ENCODE results near the gene CDKN1A.

CDKN1A gene

DNA sequence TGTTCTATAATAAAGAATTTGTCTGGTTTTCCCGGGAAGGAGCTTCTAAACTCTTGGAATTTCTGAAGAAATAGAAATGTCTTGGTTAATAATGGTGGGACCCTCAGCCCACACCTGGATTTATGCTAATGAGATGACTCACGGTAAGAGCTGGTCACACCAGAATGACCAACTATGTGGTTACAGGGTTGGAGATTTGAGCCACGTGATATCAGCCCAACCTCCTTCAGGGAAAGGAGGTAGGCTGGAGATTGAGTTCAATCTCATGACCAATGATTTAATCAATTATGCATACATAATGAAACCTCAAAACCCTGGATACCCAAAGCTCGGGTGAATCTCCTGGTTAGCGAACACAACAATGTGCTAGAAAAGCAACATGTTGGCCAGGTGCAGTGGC is 22.1 kb upstream of the CDKN1A start:
- DNase-seq: no peak

- no peak for DNase-seq
These were observed 21.2 kb upstream of the CDKN1A start for GRCh38 chr6:36657271-36657670.

DNA sequence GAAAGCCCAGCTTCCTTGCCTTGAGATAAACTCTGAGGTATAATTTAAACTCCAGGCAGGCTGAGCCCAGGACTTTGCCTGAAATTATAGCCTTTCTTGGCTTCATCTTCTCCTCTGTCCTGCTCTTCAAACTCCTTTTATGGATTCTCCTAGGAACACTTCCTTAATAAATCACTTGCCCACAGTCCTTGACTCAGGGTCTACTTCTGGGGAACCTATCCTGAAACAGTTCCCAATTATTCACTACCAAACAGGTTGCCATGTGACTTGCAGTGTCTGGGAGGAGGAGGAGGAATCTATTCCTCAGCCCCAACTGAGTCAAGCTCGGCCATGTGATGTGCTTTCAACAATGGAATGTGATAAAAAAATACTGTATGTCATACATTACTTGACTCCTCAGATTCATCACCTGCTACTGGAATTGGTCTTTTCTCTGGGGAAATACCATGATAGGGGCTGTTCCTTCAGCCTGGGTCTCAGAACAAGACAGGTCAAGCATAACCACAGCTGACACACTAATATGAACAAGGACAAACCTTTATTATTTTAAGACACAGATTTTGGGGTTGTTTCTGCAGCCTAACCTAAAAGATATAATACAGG is 20.5 kb upstream of the CDKN1A start:
- no peak for DNase-seq

DNA sequence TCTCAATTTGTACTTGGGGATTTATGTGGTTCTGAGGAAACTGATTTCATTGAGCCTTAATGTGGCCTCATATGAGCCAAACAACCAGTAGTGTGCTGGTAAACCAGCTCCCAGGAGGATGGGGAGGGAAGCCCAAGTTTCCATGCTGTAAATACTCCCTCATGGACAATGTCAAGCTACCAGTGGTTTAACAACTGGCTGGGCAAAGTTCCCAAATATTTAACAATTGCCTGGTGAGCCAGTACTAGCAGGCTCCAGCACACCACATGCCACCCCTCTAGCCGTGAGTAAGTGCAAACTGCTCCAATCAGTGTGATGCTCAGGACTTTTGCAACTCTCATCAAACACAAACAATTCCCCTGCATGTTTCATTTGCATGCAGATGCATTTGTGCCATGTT is 19.2 kb upstream of the CDKN1A start:
- no peak for DNase-seq

DNA sequence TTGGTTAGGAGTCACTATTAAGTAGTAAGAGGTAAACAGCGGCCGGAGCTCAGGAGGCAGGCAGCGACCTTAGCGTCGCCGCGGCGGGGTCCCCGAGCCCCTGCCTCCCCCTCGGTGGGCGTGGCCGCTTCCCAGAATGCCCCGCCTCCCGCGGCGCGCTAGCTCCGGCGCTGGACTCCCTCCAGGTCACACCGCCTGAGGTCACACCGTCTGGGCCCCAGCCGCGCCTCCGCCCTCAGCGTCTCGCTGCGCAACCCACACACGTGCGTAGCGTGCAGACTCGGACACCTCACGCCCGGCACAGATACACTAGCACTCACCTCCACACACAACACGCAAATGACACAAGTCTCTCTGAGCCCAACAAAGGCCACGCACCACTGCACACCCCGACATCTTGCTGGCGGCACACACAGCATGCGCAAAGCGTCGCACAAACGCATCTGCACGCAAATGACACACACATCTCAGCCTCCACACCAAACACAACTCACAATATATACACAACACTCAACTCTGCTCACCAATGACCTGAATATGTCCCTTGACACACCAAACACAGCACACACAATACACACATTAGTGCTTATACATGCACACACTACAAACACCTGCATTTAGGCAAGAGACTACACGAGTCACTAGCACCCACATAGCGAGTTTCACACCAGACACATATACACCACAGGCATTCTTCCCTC is 17.6 kb upstream of the CDKN1A start:
- no peak for DNase-seq

GRCh38 chr6:36662380-36662779 is 16.1 kb upstream of the CDKN1A start:
- no peak for DNase-seq

DNA sequence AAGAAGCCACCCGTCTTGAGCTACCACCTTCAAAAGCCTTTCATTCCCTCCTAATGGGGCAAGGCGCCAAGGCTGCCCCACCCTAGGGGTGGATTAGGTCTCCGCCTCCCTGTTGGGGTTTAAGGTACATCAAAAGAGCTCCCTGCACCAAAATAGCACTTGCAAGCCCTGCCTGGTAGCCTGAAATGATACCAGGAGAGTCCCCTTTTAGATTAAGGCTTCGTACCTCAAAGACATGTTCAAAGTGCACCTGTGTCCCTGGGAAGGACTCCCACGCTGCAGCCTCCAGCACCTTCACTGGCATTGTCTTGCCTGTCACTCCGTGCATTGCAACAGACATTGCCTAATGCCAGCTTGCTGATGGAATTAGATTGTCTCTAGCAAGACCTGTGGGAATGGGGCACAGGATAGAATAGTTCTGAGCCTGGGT is 15.7 kb upstream of the CDKN1A start:
- no peak for DNase-seq

DNA sequence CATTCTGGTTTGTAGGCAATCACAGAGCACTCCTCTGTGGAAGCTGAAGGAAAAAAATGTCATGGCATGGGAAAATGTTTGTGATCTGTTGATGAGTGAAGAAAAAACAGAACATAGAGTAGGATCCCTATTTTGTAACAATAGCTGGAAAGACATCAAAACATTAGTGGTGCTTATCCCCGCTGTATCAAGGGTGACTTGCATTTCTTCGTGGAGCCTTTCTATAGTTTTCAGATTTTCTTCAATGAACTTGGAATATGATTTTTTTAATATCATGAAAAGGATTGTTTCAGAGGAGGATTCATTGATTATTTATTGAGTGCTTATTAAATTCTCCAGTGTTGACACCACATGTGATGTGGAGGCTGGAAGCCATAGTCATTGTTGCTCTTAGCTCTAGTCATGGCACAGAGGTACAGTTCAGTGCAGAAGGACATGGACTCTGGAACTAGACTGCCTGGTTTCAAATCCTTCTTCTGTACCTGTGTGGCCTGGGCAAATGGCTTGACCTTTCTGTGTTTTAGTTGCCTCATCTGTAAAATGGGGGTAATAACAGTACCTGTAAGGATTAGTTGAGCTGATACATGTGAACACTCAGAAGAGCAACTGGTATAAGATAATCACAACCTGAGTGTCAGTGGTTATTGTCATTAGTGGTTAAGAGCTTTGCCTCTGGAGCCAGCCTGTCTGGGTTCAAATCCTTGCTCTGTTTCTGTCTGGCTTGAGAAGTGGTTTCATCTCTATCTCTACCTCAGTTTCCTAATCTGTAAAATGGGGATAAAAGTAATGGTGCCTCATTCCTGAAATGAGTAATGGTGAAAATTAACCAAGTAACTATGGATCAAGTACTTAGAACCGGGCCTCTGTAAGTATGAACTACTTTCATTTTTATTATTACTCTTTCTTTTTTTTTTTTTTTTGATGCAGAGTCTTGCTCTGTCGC is 14.7 kb upstream of the CDKN1A start:
- no peak for DNase-seq

DNA sequence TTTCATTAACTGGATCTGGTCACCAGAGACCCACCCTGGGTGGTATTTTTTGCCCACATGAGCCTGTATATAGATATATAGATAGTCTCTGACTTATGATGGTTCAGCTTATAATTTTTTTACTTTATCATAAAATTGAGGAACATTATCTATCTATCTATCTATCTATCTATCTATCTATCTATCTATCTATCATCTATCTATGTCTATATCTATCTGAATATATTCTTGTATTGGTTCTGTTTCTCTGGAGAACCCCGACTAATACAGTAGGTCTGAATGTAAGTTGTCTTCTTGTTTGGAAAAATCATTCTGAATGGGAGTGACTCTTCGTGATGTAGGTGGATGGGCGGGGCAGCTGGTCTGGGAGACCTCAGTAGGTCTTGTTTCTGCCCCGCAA is 13.3 kb upstream of the CDKN1A start:
- no peak for DNase-seq

DNA sequence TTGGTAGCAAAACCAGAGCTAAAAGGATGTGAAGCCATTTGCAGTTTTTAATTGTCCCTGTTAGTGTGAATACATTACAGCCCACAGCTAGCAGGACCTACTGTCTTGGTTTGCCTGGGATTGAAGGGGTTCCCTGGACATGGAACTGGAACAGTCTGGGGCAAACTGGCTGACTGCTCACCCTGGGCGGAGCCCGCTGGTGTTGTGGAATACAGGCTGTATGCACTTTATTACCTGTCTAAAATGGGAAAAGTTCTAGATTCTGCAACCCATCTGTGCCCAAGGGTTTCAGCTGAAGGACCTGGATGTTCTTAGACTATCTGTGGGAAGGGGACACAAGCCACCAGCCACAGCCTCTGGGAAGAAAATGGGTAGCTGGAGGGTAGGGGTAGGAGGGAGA is 12.2 kb upstream of the CDKN1A start:
- DNase-seq: no peak

DNA sequence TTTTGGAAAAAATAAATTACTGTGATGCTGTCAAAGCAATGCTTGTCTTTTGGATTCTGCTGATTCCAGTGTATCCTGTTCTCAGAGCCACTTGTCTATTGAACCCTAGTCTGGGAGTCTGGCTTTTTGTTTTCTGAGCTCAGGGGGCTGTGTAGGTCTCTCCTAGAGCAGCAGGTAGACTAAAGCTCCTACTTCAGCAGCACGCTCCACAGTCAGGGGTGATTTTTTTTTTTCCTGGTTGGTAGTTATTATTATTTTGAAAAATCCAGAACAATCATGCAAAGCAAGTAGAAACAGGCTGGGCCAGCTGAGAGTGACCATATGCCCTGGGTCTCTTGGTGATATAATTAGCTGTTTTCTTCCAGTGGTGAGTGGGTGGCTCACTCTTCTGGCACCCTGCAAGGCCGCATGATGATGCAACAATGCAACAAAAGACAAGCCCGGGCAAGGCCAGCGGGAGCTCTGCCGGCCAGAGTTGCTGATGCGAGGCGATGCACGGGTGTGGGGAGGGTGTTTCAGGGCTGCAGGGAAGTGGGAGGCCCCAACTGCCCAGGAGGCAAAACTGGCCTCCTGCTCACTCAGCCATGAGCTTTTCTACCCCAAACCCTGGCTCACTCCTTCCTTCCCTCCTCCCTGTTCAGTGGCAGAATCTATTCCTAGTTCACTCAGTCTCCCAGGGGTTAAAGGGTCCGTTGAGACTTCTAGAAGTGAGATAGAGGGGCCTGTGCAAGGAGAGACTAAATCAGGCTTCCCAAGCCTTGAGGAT is 11.5 kb upstream of the CDKN1A start:
- no peak for DNase-seq

GRCh38 chr6:36668591-36668990 is 9.9 kb upstream of the CDKN1A start:
- no peak for DNase-seq

DNA sequence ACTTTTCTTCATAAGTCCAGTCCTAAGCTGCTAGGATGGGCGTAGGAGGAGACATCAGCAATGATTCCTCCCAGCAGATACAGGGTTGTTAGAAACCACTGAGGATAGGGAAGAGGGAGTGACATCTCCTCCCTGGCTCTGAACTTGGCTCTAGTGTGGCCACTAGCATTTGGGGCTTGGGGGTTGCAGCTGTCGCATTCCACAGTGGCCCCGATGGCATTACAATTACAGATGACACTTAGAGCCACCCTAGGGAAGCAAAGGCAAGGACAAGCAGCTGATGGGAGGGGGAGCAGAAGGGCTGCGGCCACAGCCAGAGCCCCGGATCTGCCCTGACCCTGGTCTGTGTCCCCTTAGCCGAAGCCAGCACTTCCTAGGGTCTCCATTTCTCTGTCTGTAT is 9.5 kb upstream of the CDKN1A start:
- DNase-seq: no peak

- DNase-seq: no peak
These were observed 8.2 kb upstream of the CDKN1A start for GRCh38 chr6:36670271-36670670.

DNA sequence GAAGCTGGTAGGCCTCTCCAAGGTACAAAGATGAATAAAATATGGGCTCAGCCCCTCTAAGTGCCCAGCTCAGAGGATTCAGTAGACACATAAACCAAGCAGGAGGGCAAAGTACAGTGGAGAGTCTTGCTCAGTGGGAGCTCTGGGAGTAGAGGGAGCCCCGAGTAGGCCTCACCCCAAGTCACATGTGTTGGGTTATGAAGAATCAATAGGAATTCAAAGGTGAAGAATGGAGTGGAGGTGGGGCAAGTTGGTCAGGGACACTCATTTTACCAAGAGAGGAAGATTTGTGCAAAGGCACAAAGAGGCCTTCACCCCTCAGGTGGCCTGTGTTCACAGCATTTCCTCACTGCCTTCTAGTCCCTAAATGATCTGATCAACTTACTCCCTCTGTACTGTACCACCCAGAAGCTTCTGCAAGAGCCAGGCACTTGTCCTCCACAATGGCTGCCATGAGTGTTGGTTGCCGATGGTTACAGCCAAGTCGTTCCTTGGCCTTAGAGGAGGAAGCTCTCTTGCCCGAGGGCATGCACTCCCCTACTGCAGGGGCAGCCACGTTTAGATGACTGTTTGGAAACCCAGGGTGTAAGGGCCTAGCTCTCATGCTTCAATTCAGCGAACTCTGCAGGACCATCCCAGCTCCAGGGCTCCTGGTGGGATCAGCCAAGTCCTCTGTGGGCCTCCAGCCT is 6.7 kb upstream of the CDKN1A start:
- no peak for DNase-seq

DNA sequence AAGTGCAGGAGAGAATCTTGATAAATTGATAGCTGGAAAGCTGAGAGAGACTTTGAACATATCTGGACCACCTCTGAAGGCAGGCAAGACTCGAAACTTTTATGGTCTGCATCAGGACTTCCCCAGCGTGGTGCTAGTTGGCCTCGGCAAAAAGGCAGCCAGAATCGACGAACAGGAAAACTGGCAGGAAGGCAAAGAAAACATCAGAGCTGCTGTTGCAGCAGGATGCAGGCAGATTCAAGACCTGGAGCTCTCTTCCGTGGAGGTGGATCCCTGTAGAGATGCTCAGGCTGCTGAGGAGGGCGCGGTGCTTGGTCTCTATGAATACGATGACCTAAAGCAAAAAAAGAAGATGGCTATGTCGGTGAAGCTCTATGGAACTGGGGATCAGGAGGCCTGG is 4.6 kb upstream of the CDKN1A start:
- no peak for DNase-seq

GRCh38 chr6:36674942-36675341 is 3.6 kb upstream of the CDKN1A start:
- DNase-seq: no peak

DNA sequence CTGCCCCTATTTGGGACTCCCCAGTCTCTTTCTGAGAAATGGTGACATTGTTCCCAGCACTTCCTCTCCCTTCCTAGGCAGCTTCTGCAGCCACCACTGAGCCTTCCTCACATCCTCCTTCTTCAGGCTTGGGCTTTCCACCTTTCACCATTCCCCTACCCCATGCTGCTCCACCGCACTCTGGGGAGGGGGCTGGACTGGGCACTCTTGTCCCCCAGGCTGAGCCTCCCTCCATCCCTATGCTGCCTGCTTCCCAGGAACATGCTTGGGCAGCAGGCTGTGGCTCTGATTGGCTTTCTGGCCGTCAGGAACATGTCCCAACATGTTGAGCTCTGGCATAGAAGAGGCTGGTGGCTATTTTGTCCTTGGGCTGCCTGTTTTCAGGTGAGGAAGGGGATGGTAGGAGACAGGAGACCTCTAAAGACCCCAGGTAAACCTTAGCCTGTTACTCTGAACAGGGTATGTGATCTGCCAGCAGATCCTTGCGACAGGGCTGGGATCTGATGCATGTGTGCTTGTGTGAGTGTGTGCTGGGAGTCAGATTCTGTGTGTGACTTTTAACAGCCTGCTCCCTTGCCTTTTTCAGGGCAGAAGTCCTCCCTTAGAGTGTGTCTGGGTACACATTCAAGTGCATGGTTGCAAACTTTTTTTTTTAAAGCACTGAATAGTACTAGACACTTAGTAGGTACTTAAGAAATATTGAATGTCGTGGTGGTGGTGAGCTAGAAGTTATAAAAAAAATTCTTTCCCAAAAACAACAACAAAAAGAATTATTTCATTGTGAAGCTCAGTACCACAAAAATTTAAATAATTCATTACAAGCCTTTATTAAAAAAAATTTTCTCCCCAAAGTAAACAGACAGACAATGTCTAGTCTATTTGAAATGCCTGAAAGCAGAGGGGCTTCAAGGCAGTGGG is 2.1 kb upstream of the CDKN1A start:
- DNase-seq: no peak

GRCh38 chr6:36677059-36677749 is 1.3 kb upstream of the CDKN1A start:
- DNase-seq: no peak

- no peak for DNase-seq
These were observed 594 bp upstream of the CDKN1A start for GRCh38 chr6:36677753-36678487.
